Measurements from ENCODE around the gene CFAP61.
"Not testable (repeated sequence)": the region's sequence is repeated elsewhere in the genome, so short reads cannot be mapped to it uniquely, and the experiment has no call there.

CFAP61 gene, protein sequence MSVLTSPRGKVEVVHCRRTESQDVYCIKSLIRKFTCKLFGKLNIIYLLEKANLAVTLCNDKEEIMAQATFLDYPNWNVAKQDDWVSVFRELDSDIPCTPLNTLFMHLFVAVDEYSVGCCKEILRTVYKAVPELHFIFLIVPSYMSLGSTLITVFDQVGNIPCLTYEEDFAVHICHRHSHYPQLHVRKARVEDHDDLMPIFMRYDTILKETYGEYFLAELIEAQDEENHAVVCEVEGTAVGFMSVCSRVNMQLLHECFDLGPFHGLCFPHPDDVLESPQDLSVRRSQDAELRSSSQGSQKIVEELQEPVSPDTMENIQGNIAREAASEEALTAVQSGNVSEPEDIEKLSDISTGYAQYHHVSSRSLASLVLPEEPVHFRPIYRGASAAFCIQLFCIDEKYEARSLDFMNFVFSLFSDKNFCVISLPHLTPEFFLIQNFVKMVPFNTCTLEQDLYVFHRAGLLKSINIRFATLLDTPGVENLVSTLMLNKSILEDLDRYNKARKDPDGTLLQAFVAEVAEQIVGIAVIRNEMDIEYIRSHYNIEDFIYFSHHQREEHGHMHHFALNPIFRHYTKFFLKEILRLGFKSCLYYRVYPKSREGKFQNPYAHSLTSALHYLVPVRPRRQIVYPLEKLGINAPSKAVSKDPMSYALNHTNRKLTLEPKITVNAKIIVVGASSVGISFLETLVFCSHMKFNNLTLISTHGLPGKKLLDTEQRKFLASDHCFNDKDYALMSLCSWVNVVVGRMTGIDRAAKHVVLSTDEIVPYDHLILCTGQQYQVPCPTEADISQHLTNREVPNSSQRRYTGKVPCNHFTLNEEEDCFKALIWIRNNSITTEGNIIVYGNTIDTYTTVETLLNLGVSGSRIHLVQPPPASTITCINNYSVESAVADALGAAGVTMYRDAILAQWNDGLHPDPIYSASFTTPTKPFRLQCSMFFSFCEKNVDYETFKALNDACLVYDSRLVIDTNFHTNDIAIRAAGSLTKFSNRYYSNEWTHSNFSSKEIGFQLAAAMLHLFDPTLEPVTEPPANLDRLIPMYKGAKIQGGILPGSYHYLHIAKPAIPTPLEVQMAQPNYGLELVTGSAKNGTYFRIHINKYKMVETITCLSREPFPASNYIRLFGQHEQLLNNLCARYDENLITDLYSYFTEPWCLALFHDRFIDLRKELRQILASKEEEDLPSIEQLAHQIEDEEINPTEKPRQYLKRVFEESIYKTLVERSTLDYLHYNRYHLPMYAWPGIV

DNA sequence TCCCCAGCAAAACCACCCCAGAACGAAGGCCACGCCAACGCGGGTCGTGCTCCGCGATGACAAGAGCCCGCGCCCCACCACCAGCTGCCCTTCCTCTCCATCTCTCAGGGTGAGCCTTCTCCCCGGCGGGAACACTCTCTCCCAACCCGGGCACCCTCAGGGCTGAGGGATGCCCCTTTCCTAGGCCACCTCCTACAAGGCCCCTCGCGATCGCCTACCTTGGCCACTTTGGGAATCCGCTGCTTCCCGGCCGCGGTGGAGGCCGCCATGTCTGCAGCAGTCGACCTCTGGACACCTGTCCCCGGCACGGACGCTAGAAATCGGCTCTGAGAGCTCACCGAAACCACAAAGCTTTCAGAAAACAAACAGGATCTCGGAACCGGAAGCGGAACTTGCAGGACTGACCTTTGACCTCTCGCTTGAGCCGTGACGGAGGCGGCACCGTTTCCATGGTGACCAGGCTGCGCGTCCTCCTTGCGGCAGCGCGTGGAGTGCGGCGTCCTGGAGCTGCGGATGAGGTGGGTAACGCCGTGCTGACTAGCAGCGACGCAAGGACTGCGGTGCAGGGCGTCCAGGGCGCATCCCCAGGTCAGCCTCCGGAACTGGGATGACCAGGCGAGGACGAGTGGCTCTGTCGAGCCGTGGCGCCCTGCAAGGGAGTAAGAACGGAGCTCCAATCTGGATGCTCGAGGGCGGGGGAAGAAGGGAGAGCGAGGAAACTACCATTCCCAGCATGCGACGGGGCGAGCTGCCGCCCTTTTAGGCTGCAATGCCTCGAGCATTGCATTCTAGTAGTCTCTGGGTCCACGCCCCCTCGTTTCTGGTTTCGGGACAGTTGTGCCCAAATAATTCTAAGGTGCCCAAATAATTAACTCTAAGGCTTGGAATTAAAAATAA lies at the start of gene CFAP61, which contains the start of gene CRNKL1:
Gene CFAP61 (plus strand): TSS at position 459 of the 897 bp plus-strand sequence. CDS start 4,122 bp downstream, outside the sequence.
Gene CRNKL1 (minus strand): TSS at position 393 of the 897 bp plus-strand sequence. CDS start 124 bp downstream, at position 269.
- DNase-seq: peak; percentile 95 to 97

DNA sequence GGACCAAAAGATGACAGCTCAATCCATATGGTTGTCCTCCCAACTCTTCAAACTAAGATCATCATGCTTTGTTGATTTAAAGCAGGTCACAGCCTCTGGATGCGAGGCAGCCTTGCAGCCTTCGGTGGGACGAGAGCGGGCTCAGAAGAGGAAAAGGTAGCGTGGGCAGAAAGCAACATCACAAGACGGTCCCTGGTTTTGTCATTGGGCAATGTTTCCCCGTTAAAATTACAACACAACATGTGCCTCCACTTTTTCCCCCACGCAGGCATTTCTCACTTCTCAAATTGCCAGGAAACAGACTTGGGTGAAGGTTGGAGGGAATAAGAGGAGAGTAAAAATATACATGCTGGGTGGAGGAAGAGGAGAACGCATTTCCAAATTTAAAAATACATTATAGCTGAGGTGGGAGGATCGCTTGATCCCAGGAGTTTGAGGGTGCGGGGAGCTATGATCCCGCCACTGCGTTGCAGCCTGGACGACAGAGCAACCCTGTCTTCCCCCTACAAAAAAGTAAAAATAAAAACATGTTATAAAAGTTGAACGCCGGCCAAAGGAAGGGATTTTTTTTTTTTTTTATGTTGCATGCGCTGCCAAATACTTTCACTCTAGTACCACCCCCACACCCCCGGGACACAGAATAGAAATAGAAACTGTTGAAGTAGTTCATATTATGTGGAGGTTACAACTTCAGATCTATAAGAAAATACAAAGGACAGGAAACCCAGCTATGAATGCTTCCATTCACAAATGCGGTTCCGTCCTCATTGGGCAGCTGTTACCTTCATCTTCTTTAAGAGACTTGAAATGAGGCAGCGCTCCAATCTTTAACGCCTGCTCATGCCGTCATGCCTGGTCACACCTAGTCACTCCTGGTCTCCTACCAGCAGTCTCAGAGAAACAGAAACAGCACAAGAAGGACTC lies 49.0 kb upstream of the CFAP61 start:
- peak in 1 of 2 donors; percentile 27 for DNase-seq

DNA sequence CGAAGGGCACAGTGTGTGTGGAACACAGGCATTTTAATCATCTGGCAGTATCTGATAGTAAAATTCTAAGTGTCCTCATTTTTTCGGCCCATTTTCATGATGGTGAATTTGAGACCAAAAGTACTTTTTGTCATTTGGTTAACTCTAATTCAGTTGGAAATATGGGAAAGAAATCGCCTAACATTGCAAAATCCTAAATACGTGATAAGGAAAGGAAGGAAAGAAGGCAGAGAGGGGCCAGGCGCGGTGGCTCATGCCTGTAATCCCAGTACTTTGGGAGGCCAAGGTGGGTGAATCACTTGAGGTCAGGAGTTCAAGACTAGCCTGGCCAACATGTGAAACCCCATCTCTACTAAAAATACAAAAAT lies 48.4 kb upstream of the CFAP61 start:
- not testable (repeated sequence) for DNase-seq

DNA sequence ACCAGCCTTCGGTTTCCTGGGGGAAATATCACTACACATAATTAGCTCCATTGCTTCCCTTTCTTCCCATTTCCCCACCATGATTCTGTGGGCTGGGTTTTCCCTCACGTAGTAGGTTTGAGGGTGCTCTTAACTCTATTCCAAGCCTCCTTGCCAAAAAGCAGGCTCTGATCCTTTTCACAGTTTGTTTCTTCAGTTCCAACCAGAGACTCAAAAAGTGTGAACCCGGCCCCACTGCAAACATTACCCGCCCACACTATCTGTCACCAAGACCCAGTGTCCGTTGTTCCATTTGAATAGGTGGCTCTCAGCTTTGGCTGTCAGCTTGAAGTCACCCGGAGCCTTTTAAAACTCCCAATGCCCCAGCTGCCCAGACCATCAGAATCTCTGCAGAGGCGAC lies 47.0 kb upstream of the CFAP61 start:
- no peak for DNase-seq

DNA sequence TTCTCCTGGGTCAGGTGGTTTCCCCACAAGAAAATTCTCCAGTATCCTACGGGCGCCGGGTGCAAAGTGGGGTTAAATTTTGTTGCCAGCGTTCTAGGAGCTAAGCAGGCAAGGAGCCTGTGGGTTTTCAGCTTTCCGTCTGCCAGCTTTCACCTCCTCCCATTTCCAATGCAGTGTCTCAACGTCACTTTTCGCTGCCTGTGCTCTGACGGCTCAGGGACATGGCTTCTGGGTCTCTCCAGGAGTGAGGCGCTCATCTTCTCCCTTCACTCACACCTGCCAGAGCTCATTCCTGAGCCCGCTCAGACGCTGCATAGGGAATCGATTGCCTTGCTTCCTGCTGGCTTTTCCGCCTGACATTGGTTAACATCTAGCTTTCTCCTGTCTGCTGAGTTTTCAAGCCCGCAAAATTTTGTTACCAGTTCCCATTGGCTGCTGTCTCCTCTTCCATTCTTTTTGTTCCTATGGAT lies 42.5 kb upstream of the CFAP61 start:
- no peak for DNase-seq

DNA sequence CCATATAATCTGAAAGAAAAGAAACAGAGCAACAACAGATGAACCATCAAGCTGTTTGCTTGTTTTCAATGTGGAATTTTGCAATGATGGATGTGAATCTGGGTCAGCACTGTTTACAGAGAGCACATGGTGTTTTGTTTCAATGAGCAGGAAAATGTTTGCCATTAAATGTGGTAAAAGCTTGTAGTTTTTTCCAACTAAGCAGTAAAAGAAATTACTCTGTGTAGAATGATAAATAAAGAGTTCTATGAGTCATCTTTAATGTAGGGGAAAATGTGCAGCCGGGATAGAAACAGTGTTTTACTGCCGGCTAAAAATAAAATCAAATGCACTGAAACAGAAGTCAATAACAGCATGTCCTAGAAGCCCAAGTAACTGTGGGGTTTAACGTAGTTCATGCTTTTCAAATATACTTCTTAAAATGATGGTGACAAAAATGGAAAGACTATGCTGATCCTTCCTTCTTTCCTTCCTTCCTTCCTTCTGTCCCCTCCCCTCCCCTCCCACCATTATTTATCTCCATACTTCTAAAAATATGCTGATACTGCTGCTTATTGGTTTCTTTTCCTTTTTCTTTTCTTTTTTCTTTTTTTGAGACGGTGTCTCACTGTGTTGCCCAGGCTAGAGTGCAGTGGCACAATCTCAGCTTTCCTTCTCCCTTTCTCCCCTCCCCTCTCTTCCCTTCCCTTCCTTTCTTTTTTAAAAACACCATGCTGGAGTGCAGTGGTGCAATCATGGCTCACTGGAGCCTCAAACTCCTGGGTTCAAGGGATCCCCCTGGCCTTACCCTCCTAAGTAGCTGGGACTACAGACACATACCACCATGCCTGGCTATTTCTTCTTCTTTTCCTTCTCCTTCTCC lies 41.5 kb upstream of the CFAP61 start:
- DNase-seq: no peak

DNA sequence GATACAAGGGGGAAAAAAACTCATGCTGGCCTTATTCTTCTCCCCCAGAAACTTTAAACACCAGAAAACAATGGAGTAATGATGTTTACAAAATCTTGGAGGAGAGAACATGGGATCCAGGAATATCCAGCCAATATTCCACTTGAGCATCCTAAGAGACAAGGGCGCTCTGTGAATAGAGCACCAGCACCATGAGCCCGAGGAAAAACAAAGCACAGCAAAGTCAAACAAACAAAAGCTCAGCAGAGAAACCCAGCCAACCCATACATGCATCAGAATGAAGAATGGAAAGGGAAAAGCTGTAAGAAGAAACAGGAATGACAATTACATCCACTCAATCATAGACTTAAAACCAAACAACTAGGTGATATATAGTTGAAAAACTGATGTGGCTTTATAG lies 39.8 kb upstream of the CFAP61 start:
- DNase-seq: no peak

DNA sequence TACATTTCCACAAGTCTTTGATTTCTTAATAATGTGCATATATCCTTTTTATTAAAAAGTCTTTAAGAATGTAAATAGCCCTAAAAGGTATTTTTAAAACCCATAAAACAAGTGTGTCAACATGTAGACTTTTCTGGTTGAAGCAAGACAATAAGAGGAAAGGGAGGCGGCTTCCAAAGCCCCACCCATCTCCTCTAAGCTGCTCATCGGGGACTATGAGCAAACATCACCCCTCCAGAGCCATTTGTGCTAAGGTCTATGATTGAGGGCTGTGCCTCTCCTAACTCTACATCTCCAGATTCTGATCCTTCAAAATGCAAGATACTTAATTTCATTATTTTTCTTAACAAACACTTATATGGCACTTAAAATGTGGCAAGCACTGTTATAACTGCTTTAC lies 37.7 kb upstream of the CFAP61 start:
- DNase-seq: peak in 1 of 2 donors; percentile 24

DNA sequence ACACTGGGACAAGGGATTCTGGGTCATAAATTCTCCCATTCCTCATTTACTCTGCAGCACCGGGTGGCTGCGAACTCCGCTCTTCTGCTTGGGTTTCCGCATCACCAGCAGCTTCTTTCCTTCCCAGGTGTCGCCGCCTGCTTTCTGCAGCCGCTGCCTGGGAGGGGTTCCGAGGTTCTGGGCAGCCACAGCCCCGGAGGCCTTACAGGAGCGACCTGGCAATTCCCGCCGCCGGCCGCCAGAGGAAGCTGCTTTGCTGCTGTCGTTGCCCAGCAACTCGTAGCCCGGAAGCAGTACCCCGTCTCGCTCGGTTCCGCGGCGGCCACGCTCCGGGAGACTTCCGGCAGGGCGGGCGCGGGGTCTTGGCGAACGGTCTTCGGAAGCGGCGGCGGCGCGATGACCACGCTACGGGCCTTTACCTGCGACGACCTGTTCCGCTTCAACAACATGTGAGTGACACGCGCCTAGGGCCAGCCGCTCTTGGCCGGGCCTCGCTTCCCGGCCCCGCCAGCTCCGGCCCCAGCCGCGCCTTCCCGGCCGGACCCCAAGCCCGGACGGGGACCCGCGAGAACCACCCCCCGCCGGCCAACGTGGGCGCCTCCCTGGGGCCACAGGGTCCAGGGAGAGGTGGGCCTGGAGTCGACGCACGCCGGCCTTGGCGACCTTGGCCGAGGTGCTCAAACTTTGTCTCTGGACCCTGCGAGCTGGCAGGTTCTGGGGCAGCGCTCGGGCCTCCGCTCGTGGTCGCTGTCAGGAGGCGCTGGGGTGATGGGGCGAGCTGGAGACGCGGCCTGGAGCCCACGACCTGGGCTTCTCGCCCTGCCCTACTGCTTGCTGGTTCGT lies 35.1 kb upstream of the CFAP61 start, which contains the start of gene NAA20:
Gene NAA20 (plus strand): TSS at position 362 of the 843 bp plus-strand sequence. CDS start 35 bp downstream, at position 397.
- peak; percentile 92 to 94 for DNase-seq

DNA sequence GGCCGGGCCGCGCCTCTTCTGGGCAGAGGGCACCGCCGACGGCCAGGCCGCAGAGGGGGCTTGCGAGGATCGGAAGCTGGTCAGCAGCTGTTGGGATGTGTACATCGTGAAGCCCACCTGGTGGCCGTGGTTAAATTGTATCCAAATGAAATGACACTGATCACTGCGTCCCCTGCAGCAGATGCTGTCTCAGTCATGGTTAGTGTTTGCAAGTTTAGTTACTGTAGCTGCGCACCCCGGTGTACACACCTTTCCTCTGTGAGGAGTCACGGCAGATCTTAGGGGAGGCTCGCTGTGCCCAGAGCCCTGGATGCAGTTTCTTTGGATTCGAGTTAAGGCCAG lies 34.5 kb upstream of the CFAP61 start:
- peak; percentile 17 to 25 for DNase-seq

DNA sequence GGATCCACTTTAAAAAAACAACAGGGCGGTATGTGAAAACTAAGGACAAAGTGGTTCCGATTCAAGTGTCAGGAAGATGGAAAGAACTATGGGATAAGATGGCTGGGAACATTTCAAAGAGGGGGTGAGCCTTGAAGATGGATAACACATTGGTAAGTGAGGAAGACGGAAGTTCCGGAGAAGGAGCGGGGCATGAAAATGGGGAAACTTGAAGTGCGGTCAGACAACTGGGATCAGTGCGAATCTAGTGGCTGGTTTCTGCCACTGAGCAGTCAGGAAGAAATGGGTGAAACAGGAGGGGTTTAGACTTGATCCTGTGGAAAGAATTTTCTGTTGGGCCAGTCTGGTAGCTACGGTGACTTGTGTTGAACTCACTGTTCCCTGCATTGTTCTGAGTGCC lies 34.0 kb upstream of the CFAP61 start:
- no peak for DNase-seq

DNA sequence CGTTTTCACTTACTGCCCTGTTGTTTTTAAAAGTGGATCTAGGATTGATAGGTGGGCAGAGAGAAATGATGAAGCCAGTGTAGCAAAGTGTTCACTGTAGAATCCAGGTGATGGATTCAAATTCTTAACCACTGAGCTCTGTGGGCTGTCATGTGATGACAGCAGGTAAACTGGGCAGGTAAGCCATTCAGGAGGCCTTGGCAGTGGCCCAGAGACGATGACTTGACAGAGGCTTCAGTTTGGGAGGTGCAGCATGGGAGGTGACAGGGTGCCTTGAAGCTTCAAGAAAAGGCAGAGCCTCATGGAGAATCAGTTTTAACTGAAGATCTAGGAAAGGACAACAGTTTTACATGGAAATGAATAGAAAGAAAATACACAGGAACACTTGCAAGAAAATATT lies 33.2 kb upstream of the CFAP61 start:
- no peak for DNase-seq

DNA sequence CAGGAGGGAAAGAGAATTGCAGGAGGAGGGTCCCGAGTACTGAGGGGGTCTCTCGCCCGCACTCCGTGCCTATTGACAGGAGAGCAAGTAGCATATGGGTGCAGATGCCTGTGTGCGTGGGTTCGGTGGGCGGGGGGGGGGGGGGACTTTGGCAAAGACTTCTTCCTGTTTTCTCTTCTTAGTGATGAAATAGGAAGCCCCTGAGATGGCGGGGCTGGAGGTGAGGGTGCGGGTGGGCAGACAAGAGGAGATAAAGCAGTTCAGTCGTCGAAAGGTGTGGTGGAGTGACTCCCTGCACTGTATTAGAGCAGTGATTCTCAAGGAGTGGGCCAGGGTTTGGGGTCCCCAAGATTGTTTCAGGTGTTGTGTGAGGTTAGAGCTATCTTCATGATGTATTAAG lies 31.4 kb upstream of the CFAP61 start:
- no peak for DNase-seq

DNA sequence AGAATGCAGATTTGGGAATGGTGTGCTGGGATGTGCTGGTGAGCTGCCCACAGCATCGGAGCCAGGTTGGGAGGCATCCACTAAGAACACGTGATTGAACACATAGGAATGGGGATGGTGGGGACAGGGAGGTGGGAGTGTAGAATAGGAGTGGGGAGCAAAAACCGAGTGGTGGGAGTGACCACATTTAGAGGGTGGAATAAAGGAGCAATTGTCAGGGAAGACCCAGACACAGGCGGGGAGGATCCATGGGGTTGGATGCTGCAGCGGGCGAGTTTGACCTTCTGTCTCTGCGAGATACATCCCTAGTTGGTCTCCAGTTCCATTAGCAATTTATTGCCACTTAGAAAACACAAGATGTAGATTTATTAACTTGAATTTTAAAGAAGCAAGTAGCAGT lies 30.5 kb upstream of the CFAP61 start:
- no peak for DNase-seq

DNA sequence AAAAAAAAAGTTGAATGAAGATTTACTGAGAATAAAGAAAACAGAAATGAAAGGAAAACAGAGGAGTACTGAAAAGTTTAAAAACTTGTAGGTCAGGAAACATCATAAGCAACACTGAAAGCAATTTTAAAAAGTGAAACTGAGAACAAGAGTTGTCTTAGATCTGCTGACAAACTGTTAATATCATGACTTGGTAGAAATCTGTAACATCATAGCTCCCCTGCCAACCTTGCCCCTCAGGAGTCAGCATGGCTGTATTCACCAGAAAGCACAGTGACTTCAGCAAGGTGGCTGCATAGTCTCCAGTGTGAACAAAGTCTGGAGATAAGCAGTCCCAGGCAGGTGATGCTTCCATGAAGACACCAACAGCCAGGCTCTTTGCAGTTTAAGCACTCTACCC lies 29.8 kb upstream of the CFAP61 start:
- DNase-seq: no peak

DNA sequence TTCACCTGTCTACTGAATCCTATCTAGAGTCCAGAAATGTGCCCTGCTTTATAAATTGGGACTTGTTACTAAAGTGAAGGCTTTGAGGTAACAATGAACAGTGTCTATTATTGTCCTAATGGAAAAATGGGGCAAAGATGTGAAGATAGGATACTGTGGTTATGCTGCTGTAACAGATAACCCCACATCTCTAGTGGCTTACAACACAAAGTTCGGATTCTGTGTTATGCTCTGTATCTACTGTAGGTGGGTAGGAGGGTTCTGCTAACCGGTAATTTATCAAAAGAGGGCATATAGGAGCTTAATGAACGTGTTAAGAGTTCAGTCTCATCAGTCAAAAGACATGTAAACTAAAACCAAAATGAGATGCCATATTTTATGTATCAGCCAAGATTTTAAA lies 28.9 kb upstream of the CFAP61 start:
- DNase-seq: no peak

DNA sequence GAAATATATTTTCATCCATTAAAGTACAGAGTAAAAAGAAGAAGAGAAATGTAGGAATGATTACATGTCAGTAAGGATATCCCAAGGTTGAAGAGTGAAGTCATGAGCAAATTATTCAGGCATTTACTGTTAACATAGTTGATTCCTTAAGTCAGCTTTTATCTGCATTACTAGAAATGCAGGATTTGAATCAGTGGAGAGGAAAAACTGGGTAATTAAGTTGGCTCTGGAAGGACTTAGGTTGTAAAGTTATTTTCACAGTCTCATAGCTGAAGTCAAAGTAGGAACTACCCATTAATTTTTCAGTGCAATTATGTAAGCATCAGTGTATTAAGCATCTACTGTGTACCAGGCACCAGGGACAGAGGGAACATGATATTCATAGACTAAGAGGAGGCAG lies 27.4 kb upstream of the CFAP61 start:
- no peak for DNase-seq

DNA sequence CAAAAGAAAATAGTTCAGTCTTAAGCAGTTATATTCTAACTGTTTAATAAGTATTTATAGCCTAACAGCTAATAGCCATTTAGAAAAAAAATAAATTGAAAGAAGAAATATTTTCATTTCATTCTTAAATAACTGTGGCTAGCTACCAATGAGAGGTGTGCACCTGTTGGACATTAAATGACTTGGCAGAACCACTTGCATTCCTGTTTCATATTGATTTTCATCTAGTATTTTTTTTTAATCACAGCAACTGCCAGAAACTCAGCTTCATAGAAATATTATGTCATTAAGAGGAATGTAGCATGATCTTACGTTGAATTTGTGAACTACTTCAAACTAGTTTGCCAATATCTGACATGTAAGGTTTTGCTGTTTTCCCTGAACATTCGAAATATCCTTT lies 25.0 kb upstream of the CFAP61 start:
- no peak for DNase-seq

DNA sequence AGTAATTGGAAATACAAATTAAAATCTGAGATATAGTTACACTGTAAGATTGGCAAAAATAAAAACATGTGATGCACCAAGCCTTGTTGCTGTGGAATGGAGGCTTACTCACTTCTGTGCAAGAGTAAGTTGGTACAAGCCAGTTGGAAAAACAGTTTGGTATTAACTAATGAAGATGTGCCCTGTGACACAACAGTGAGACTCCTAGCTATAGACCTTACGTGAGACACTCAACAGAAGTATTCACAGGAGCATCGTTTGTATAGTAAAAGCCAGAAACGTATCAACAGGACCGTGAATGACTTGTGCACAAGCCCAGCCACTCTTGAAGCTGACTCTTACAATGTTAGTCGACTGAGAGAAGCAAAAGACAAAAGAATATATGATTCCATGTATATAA lies 20.5 kb upstream of the CFAP61 start:
- DNase-seq: no peak

Data from stimulated activated CD4-positive, alpha-beta T cell treated with anti-CD3 and anti-CD28 coated beads, Interleukin-2, amount 100 ng/mL, for 24 hours (primary cell).